ENCODE measurements around the gene DGKQ.

DNA sequence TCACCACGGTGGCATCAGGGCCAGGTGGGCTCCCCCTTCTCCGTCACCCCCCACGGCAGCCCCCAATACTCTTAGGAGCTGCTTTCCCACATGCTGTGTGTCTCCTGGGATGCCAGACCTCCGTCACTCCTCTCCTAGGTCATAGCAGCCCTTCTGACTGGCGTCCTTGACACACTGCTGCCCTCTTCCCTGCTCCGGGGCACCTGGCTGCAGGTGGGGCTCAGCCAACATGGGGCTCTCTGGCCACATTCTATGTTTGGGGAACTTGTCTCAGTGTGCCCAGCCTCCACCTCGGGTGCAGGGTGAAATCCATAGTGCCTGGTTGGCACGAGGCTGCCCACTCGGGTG is 27.3 kb downstream of the DGKQ start:
- TF ChIP-seq TCF7L2 (IDR thresholded peaks at IDR 0.05; ENCODE audit: low read depth, low read length) = no peak
- no peak for TF ChIP-seq SIN3A (IDR thresholded peaks at IDR 0.05; ENCODE audit: borderline replicate concordance, insufficient read depth, low read depth, low read length)
